ENCODE results near the gene PTPN1.

DNA sequence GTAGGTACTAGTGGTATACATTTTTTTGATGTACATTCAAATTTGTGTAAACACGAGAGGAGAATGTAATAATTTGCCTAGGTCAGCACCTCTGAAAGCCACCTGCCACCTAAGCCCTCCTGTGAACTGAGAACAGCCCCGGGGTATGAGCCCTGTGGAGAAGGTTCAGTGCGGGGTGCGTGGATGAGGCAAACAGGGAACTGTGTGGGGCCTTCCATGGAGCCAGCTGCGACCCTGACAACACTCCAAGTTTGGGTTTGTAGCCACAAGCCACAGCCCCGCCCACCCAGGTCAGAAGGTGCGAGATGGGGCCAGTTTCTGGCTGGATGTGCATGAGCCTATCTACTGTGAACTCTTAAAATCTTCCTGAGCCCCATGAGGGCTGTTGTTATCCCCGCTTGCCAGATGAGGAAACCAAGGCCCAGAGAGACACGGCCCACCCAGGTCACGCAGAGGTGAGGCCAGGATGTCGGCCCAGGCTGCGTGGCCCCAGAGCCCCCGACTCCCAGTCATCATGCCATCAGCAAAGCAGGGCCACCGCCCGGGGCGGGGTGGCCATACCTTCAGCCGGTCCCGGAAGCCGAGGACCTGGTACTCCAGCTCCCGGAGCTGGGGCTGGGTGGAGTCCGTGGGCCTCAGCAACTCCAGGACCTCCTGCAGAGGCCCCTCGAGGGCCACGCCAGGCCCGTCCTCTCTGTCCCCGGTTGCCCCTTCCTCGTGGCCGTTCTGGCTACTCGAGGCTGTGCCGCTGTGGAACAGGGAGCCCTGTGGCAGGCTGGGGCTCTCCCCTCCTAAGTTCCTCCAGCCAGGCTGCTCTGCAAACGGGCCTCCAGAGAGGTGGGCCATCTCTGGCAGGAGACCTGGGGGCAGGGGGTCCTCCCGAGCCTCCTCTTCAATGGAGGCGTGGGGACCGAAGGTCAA is 91.6 kb downstream of the PTPN1 start:
- no peak for TF ChIP-seq GATA2 (IDR thresholded peaks at IDR 0.05; ENCODE audit: insufficient read depth, insufficient read length, low read depth, low read length)
- TF ChIP-seq, protein P1, sequence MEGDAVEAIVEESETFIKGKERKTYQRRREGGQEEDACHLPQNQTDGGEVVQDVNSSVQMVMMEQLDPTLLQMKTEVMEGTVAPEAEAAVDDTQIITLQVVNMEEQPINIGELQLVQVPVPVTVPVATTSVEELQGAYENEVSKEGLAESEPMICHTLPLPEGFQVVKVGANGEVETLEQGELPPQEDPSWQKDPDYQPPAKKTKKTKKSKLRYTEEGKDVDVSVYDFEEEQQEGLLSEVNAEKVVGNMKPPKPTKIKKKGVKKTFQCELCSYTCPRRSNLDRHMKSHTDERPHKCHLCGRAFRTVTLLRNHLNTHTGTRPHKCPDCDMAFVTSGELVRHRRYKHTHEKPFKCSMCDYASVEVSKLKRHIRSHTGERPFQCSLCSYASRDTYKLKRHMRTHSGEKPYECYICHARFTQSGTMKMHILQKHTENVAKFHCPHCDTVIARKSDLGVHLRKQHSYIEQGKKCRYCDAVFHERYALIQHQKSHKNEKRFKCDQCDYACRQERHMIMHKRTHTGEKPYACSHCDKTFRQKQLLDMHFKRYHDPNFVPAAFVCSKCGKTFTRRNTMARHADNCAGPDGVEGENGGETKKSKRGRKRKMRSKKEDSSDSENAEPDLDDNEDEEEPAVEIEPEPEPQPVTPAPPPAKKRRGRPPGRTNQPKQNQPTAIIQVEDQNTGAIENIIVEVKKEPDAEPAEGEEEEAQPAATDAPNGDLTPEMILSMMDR (IDR thresholded peaks at IDR 0.05; ENCODE audit: extremely low read depth in 1 of 2, insufficient read depth in 1 of 2, low read depth in 1 of 2, low read length in 2 of 2): no peak
- TF ChIP-seq EZH2 (IDR thresholded peaks at IDR 0.05; ENCODE audit: borderline replicate concordance, low read depth, low read length, severe bottlenecking): no peak
- no peak for TF ChIP-seq MYC (IDR thresholded peaks at IDR 0.05; ENCODE audit: low read depth, low read length)
- no peak for TF ChIP-seq POLR2A (IDR thresholded peaks at IDR 0.05; ENCODE audit: low read depth, low read length)
- TF ChIP-seq JUN (IDR thresholded peaks at IDR 0.05; ENCODE audit: borderline replicate concordance, insufficient read depth, insufficient read length, low read depth): no peak
- TF ChIP-seq POLR2AphosphoS5 (IDR thresholded peaks at IDR 0.05; ENCODE audit: insufficient read depth, low read depth, low read length): no peak
- no peak for TF ChIP-seq MAX (IDR thresholded peaks at IDR 0.05; ENCODE audit: insufficient read depth, insufficient read length)

Data from endothelial cell of umbilical vein (primary cell).